Measurements from ENCODE around the gene SPTLC2.

Gene SPTLC2

GRCh38 chr14:77498120-77498979 is 118.1 kb downstream of the SPTLC2 start, which contains the start of gene ISM2:
ISM2 (minus strand) TSS chr14:77498816; CDS start chr14:77498793, 23 bp downstream.
- peak within 1 kb of the TSS; percentile 23 for H3K4me3 ChIP-seq (ENCODE audit: low read depth, low read length)
- no peak for TF ChIP-seq CTCF (IDR thresholded peaks at IDR 0.05; ENCODE audit: low read depth, low read length)
- in situ Hi-C loops (cut with HindIII; ENCODE audit: low sequenced_read_pairs): no loop called here
- DNase-seq (ENCODE audit: low read depth, low spot score): no peak

- TF ChIP-seq CTCF (IDR thresholded peaks at IDR 0.05; ENCODE audit: low read depth, low read length): no peak
- H3K4me3 ChIP-seq (ENCODE audit: low read depth, low read length): no peak overlapping the region
- in situ Hi-C loops (cut with HindIII; ENCODE audit: low sequenced_read_pairs): no loop called here
- DNase-seq (ENCODE audit: low read depth, low spot score): no peak
Measured at GRCh38 chr14:77495334-77495733, 121.1 kb downstream of the SPTLC2 start.

- H3K4me3 ChIP-seq (ENCODE audit: low read depth, low read length): no peak overlapping the region
- in situ Hi-C loops (cut with HindIII; ENCODE audit: low sequenced_read_pairs): no loop called here
- no peak for DNase-seq (ENCODE audit: low read depth, low spot score)
- no peak for TF ChIP-seq CTCF (IDR thresholded peaks at IDR 0.05; ENCODE audit: low read depth, low read length)
Measured at GRCh38 chr14:77491056-77491455, 125.4 kb downstream of the SPTLC2 start.

- H3K4me3 ChIP-seq (ENCODE audit: low read depth, low read length): no peak overlapping the region
- in situ Hi-C loops (cut with HindIII; ENCODE audit: low sequenced_read_pairs): no loop called here
- DNase-seq (ENCODE audit: low read depth, low spot score): no peak
- no peak for TF ChIP-seq CTCF (IDR thresholded peaks at IDR 0.05; ENCODE audit: low read depth, low read length)
Measured at GRCh38 chr14:77490347-77490986, 126.0 kb downstream of the SPTLC2 start.

- TF ChIP-seq CTCF (IDR thresholded peaks at IDR 0.05; ENCODE audit: low read depth, low read length): no peak
- H3K4me3 ChIP-seq (ENCODE audit: low read depth, low read length): no peak overlapping the region
- in situ Hi-C loops (cut with HindIII; ENCODE audit: low sequenced_read_pairs): no loop called here
- DNase-seq (ENCODE audit: low read depth, low spot score): no peak
Measured at GRCh38 chr14:77489041-77489440, 127.4 kb downstream of the SPTLC2 start.

- in situ Hi-C loops (cut with HindIII; ENCODE audit: low sequenced_read_pairs): no loop called here
- H3K4me3 ChIP-seq (ENCODE audit: low read depth, low read length): no peak overlapping the region
- no peak for DNase-seq (ENCODE audit: low read depth, low spot score)
- TF ChIP-seq CTCF (IDR thresholded peaks at IDR 0.05; ENCODE audit: low read depth, low read length): no peak
Measured at GRCh38 chr14:77488558-77488957, 127.9 kb downstream of the SPTLC2 start.

All from astrocyte of the spinal cord (primary cell).